Glomerular endothelial cell (primary cell): Measurements from ENCODE around the gene TLCD1. TPM values are rescaled to one million over a fixed set of nuclear protein-coding genes. Genes with fewer than 3 reads are reported as not detected.

Experiments
- DNase-seq: peaks from one replicate; pipeline ENCODE4 v3.0.0-alpha.2; 2011; ENCODE audit warnings: low read depth, low spot score; ENCODE audit errors: extremely low read depth
- total RNA-seq: library from RNA; depleted of rRNA; stranded (reverse); fragments of >200 nt; gene quantifications from 2 replicates; pipeline ENCODE4 v1.2.3, GENCODE V29; 2015

TLCD1 gene
- total RNA-seq, 1 donor from 2014 or later: 2.8 TPM

DNA sequence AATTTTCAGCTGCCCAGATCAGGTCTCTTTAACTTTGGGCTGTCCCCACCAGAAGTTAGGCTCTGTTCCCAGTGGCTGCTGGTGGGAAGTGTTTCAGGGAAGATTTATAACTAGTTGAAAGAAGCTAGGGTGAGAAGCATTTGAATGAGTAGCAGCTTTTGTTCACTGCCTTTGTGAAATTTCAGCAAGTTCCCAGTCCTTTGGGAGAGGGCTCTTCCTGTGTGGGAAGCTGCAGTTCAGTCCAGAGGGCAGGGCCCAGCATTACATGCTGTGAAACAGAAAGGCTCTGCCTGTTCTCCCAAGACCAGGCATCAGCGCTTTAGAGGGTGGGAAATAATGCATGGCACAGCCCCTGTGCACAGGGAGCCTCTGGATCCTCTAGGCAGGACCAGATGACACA, 32.2 kb downstream of the TLCD1 start:
- DNase-seq: no peak

DNA sequence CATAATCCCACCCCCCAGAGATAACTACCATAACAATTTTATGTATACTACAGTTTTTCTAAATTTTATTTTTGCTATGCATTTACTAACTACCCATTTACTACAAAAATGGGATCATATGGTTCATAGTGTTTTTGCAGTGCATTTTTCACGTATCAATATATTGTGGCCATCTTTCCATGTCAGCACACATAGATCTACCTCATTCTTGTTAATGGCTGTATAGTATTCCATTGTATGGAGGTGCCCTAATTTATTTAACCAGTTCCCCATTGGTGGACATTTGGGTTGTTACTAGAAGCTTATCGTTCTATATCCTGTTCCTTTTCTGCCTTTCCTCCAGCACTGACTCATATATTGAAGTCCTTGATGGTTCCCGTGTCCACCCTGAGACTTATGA, 37.0 kb downstream of the TLCD1 start:
- no peak for DNase-seq

DNA sequence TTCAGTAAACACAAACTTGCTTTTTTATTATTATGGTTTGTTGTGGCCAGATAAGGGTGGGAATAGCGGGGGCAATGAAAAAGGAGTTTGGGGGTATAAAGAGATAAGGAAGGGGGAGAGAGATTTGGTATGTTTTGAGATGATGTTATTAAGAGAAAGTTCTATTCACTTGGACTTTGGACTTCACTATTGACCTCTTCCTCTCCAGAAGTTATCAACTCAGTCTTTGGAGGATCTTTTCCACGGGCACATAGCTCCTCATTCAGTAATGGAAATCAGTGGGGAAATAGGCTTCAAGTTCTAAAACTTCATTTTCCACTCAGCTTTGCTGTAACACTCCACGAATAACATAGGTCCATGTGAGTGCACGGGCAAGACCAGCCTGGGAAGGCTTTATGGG, 37.6 kb downstream of the TLCD1 start:
- DNase-seq: no peak

DNA sequence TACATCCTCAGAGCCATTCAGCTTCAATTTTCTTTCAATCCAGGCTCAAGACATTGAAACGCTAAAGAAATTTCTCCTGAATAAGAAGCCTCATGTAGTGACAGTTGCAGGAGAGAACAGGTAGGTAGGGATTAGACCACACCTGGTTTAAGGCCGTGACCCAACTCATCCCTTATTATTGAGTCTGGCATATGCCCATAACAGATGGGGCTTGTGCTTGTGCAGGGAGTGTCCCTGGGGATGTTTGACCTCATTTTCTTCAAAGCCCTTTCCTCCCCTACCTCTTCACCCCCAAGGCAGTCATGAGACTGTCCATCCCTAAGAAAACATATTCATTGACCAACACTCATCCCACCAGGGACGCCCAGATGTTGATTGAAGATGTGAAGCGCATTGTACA, 39.7 kb downstream of the TLCD1 start:
- DNase-seq: no peak

DNA sequence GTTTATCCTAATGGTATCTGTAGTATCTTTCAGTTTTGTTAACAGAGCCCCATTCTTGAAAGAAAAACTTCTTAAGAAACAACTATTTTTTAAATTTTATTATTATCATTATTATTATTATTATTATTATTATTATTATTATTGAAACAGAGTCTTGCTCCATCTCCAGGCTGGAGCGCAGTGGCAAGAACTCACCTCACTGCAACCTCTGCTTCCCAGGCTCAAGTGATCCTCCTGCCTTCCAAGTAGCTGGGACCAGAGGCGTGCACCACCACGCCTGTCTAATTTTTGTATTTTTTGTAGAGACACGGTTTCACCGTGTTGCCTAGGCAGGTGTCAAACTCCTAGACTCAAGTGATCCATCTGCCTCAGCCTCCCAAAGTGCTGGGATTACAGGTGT, 40.7 kb downstream of the TLCD1 start:
- DNase-seq: no peak

DNA sequence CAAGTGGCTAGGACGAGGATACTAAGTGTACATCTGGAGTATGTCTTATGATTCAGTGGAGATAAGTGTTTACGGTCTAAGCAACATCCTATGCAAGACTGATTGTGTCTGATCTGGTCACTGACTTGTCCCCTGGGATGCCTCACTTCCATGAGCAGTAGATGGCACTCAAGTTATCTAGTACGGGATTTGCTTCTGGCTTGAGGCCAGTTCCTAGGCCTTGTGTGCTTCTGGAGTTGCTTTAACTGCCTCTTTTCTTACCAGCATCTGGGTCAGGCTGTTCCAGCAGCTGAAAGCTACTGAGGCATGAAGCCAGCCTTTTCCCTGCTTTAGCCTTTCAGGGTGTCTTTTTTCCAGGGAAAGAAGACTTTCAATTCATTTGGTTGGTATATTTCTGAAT, 41.1 kb downstream of the TLCD1 start:
- DNase-seq: no peak

DNA sequence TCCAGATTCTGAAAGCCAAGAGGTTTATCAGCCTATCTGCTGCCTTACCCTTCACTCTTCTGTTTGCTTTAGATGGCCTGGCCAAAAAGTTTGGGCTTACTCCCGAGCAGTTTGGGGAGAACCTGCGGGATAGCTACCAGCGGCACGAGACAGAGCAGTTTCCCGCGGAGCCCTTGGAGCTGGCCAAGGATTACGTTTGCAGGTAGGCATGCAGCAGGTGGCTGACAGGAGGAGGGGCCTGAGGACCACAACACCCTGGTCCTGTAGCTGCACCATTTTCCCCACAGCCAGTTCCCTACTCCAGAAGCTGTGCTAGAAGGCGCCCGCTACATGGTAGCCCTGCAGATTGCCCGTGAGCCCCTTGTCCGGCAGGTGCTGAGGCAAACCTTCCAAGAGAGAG, 43.4 kb downstream of the TLCD1 start:
- no peak for DNase-seq

DNA sequence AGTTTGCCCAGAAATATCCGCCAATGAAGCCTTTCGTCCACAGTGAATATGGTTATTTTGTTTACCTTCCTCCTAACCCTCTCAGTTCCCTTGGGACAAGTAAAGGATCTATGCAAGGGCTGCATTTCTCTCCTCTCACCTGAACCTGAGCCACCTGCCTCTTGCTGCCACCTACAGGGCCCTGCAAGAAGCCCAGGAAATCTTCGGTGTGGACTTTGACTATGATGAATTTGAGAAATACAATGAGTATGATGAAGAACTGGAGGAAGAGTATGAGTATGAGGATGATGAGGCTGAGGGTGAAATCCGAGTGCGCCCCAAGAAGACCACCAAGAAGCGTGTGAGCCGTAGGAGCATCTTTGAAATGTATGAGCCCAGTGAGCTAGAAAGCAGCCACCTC, 50.1 kb downstream of the TLCD1 start:
- DNase-seq: no peak

DNA sequence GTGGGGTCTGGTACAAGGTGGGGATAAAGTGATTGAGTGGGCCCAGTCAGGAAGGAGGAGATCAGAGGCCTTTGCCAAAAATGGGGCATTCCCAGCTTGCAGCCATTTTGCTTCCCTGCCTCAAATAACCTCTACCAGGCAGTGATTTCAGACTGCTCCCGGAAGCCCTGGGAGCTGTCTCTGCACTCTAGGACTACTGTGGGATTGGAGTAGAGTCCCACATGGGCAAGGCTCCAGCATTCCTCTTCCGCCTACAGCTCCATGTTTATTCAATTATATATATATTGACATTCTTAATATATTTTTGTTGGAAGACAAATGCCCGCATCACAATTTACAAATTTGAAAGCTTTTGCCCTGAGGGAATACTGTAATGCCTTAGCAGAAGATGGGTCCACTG, 50.5 kb downstream of the TLCD1 start:
- DNase-seq: no peak

Other genes with a start within 250 kb of the TLCD1 start
- gene FOXN1, start 219.9 kb downstream of the TLCD1 start, total RNA-seq: not detected in 2 replicates
- 38.0 and 40.0 TPM in 2 replicates for gene UNC119, start 173.6 kb downstream of the TLCD1 start, total RNA-seq
- 101 and 112 TPM in 2 replicates for gene PIGS, start 154.7 kb downstream of the TLCD1 start, total RNA-seq
- gene ALDOC, start 149.3 kb downstream of the TLCD1 start, total RNA-seq: 14.1 and 23.8 TPM in 2 replicates
- 13.0 and 18.6 TPM in 2 replicates for gene SPAG5, start 127.2 kb downstream of the TLCD1 start, total RNA-seq
- gene RSKR, start 112.0 kb downstream of the TLCD1 start, total RNA-seq: 2.5 and 5.1 TPM in 2 replicates
- gene BLTP2, start 81.1 kb downstream of the TLCD1 start, total RNA-seq: 132 and 154 TPM in 2 replicates
- 54.4 and 58.6 TPM in 2 replicates for gene SDF2, start 64.3 kb downstream of the TLCD1 start, total RNA-seq
- 49.1 and 65.2 TPM in 2 replicates for gene SUPT6H, start 64.0 kb downstream of the TLCD1 start, total RNA-seq
- 0.23 TPM in 1 of 2 replicates, not detected in the other for gene PROCA1, start 14.3 kb downstream of the TLCD1 start, total RNA-seq
- gene RAB34, start 8.4 kb downstream of the TLCD1 start, total RNA-seq: 80.6 and 99.5 TPM in 2 replicates
- gene RPL23A, start 6.2 kb downstream of the TLCD1 start, total RNA-seq: 328 and 663 TPM in 2 replicates
- 2.8 and 5.4 TPM in 2 replicates for gene NEK8, start 2.6 kb upstream of the TLCD1 start, total RNA-seq
- gene TRAF4, start 17.8 kb upstream of the TLCD1 start, total RNA-seq: 38.8 and 42.8 TPM in 2 replicates
- gene FAM222B, start 116.6 kb upstream of the TLCD1 start, total RNA-seq: 39.8 and 42.0 TPM in 2 replicates
- 42.0 and 49.2 TPM in 2 replicates for gene ERAL1, start 128.8 kb upstream of the TLCD1 start, total RNA-seq
- 124 and 133 TPM in 2 replicates for gene FLOT2, start 171.5 kb upstream of the TLCD1 start, total RNA-seq
- gene DHRS13, start 176.8 kb upstream of the TLCD1 start, total RNA-seq: 5.3 and 5.5 TPM in 2 replicates
- 27.4 and 39.8 TPM in 2 replicates for gene PHF12, start 225.3 kb upstream of the TLCD1 start, total RNA-seq